HG03066 (cell line): Measurements from ENCODE around the gene LRRC59.
"Not testable (repeated sequence)": the region's sequence is repeated elsewhere in the genome, so short reads cannot be mapped to it uniquely, and the experiment has no call there.

Source experiments
- ATAC-seq: cut with Tn5 transposase; IDR thresholded peaks from one replicate; pipeline ENCODE4 v1.9.1; 2021; ENCODE audit warnings: low read depth; ENCODE audit not compliant: unreplicated experiment

LRRC59 gene

DNA sequence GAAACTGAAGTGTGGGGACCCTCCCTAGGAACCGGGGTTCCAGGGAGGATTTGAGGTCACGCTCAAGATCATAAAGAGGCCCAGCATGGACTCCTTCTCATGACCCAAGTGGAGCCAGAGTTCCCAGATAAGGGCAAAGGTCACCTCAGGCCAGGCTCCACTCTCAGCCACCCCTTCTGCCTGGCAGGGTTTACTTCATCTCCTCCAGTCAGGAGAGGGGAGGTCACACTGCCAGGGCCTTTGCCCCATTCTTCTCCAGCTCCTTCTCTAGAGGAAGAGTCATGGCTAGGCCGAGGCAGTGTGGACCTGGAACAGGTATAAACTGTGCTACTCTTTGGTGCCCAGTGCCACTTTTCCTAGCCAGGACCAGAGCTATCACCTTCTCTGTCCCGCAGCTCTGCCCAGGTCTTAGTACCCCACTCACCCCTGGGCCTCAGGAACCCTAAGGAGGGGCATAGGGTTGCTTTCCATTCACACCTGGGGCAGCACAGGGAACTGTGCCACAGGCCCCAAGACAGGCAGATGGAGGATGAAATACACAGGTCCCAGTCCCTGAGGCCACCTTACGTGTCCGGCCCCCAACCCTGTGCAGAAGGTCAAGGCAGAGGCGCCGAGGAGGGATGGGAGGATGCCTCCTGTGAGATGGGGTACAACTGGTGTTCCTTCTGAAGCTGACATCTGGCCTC, 27.8 kb upstream of the LRRC59 start:
- no peak for ATAC-seq

DNA sequence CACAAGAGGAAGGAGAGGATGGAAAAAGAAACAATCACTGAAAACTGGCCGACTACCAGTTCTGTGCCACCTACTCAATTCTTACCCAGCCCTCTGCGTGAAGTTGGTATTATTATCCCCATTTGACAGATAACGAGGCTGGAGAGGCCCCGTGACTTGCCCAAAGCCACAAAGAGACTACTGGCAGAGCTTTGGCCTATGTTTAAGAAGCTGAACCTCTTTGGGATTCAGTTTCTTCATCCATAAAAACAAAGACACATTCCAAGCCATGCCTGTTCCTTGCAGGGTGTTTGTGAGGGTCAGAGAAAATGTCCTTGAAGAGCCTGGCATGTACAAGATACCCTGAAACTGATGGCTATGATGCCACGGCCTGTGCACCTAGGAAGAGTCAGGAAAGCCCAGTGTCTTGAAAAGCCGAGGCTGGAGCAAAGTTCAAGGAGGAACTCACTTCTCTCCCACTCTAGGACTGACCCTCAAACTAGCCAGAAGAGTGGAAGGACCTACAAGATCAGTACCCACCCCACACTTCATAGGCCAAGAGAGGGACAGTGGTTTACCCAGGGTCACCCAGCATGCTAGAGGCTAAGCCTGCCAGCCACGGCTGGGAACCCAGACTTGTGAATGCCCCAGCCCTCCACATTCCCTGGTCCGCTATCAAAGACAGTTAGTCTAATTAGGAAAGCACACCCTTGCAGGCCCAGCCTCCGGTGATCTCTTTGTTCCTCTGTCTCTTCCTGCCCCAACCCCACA, 27.1 kb upstream of the LRRC59 start:
- no peak for ATAC-seq

GRCh38 chr17:50423553-50424159, 26.3 kb upstream of the LRRC59 start:
- no peak for ATAC-seq

DNA sequence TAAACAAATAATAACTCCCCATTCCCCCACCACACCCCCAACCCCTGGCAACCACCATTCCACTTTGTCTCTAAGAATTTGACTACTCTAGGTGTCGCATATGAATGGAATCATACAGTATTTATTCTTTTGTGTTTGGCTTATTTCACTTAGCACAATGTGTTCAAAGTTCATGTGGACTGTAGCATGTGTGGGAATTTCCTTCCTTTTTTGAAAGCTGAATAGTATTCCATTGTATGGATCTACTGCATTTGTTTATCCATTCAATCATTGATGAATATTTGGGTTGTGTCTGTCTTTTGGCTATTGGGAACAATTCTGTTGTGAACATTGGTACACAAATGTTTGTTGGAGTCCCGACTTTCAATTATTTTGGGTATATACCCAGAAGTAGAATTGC, 25.4 kb upstream of the LRRC59 start:
- ATAC-seq: no peak

DNA sequence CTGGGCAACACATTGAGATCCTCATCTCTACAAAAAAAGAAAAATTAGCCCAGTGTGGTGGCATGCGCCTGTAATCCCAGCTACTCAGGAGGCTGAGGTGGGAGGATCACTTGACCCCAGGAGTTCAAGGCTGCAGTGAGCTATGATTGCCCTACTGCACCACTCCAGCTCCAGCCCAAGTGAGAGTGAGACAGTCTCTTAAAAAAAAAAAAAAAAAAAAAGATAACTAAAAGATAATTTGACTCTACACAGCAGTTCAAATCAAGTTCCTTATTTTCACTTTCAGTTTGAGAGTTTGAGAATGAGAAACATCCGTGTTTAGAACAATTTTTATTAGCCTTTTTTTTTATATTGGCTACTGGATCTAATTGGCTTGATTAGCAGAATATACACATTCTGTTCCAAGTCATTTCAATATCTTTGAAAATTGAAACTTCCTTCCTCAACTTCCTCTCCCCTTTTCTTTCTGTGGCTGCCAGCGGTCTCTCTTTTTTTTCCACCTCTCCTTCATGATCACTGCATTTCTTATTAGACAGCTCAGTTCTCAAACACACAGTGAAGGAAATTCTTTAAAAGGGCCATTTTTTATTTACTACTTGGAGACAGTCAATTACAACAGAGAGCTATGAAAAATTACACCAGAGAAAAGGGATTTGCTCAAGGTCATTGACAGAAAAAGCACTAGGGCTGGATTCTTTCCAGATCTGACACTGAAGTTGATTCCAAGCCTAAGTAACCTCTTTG, 24.2 kb upstream of the LRRC59 start:
- ATAC-seq: no peak

GRCh38 chr17:50420419-50421112, 23.2 kb upstream of the LRRC59 start:
- no peak for ATAC-seq

DNA sequence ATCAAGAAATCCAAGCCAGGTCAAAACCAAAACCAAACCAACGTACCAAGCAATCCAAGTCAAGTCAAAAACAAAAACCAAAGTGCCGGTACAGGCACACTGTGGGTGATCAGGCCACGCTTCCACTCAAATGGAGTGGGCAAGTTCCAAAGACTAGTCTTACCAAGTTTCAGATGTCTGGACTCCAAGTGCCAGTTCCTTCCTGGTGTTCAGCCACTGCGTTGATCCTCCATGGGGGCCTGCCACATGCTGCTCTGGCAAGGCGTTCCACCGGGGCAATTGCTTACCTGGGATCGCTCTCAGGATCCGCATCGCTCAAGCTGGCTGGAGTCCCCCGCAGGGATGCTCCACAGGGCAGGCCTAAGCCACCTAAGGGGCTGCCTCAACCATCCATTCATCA, 22.3 kb upstream of the LRRC59 start:
- ATAC-seq: not testable (repeated sequence)

GRCh38 chr17:50414808-50415207, 17.5 kb upstream of the LRRC59 start:
- no peak for ATAC-seq

DNA sequence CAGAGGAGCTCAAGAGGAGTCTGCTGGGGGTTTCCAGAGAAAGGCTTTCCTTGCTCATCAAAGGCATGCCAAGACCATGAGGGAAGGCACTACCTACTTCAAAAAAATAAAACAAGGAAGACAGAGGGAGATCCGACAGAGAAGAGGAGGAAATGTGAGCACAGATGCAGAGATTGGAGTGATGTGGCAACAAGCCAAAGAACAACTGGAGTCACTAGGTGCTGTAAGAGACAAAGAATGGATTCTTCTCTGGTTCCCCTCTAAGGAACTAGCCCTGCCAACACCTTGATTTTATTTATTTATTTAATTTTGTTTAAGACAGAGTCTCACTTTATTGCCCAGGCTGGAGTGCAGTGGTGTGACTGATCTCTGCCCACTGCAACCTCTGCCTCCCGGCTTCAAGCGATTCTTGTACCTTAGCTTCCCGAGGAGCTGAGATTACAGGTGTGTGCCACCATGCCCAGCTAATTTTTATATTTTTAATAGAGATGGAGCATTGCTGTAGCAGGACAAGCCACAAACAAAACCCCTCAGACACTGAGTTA, 14.9 kb upstream of the LRRC59 start:
- no peak for ATAC-seq

GRCh38 chr17:50407921-50408320, 10.6 kb upstream of the LRRC59 start:
- no peak for ATAC-seq

- ATAC-seq: no peak
Observed at GRCh38 chr17:50406578-50406977, 9.3 kb upstream of the LRRC59 start.

- ATAC-seq: not testable (repeated sequence)
Observed at GRCh38 chr17:50405351-50405750, 8.0 kb upstream of the LRRC59 start.

GRCh38 chr17:50399591-50399990, 2.3 kb upstream of the LRRC59 start:
- ATAC-seq: not testable (repeated sequence)

DNA sequence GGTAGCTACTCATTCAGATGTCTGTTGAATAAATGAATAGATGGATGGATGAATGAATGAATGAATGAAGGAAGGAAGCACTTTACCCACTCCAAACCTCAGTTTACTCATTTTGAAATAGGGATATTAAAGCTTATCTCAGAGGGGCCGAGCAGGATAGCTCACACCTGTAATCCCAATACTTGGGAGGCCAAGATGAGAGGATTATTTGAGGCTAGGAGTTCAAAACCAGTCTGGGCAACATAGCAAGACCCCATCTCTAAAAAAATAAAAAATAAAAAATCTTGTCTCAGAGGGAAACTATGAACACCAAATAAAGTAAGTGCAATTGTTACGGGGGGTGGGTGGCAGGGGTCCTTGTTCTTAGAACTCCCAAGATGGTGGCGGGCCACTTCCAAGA, 1.3 kb upstream of the LRRC59 start:
- ATAC-seq: not testable (repeated sequence)

DNA sequence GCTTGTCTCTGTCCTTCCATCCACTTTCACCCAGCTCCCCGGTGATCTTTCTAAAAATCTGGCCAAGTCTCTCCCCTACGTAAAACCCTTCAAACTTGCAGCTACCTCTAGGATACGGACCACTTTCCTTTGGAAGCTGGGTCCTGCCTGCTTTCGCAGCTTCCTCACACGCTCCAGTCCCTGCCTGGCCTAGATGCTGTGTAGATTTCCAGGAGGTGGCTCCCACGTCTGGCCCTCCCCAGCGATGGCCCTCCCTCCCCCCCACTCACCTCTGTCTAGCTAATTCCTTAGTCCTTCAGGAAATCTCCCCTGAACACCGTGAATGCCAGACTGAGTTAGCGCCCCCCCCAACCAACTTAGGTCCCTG, 579 bp upstream of the LRRC59 start:
- ATAC-seq: no peak

DNA sequence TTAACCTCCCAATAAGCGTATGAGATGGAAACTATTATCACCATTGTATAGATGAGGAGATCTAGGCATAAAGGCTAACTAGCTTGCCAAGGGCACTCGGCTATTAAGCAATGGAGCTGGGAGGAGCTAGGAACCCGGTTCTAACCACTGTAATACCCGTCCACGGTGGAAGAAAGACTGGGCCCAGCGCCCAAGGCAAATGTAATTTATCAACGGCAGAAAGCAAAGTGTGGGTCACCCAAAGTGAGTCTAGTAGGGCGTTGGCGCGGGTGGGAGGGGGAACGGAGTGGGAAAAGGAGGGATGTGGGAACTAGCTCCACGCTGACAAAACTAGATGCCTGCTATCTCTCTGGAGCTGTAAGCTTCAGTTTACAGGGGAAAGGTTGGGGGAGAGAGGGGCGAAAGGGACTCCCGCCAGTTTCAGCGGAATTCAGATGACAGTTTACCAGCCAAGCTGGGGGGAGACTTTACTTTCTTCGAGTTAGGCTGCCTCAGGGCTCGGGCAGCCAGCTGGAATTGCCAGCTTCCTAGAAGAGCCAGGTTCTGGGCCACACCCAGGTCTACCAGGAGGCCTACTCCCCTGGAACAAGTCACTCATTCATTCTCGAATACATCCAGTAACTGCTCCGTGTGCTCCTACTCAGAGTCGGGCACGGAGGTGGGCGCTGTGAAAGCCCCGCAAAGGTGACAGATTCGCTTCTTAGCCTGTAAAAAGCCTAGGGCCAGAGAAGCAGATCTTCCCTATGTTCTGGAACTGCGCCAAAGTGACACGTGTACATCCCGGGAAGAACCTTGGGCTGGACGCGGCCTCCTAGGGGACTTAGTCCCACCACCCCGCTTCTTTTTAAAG, 837 bp downstream of the LRRC59 start:
- ATAC-seq: peak; percentile 15

GRCh38 chr17:50394711-50395110, 2.6 kb downstream of the LRRC59 start:
- ATAC-seq: no peak

GRCh38 chr17:50393700-50394099, 3.6 kb downstream of the LRRC59 start:
- ATAC-seq: no peak

DNA sequence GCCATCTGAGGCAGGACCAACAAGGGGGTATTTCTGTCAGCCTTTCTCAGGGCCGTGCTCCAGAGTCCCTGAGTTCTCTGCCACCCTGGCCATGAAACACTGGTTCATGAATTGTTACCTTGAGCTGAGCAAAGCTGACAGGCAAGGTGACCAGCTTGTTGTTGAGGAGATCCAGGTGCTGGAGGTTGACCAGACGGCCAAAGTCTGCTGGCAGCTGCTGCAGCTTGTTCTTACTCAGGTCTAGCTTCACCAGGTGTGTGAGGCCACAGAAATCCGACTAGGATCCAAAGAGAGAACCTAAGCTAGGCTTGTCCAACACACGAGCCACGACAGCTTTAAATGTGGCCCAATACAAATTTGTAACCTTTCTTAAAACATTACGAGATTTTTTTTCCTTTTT, 4.7 kb downstream of the LRRC59 start:
- no peak for ATAC-seq
